Colonic mucosa (tissue), 4 donors: ENCODE results near the gene PFKP. TPM values are rescaled to one million over a fixed set of nuclear protein-coding genes. Genes with fewer than 3 reads are reported as not detected.

Source experiments
- DNase-seq: peaks from one replicate; pipeline ENCODE4 v3.0.0-alpha.2; 2020
- H3K27ac ChIP-seq: fragments of 200-600 bp; one replicate; pipeline ENCODE4 v1.8.0; 2021
- H3K27me3 ChIP-seq: fragments of 200-600 bp; one replicate; pipeline ENCODE4 v1.8.0; 2021
- H3K36me3 ChIP-seq: fragments of 200-600 bp; one replicate; pipeline ENCODE4 v1.8.0; 2021
- H3K4me1 ChIP-seq: fragments of 200-600 bp; one replicate; pipeline ENCODE4 v1.8.0; 2021; ENCODE audit warnings: mild to moderate bottlenecking
- H3K4me3 ChIP-seq: fragments of 200-600 bp; one replicate; pipeline ENCODE4 v1.8.0; 2021
- H3K9ac ChIP-seq, 2 donors: one replicate each; pipeline ENCODE4 v1.7.0; 2013; ENCODE audit warnings: control low read depth in 2 of 2, low read depth in 2 of 2, low read length in 2 of 2
- H3K9me3 ChIP-seq: fragments of 200-600 bp; one replicate; pipeline ENCODE4 v1.8.0; 2021
- CTCF ChIP-seq: fragments of 200-600 bp; IDR thresholded peaks from one replicate; pipeline ENCODE4 v1.8.0; 2022; ENCODE audit warnings: antibody characterized with exemption, mild to moderate bottlenecking
- intact Hi-C: fragments of 100-400 bp; cut with DNase I; formaldehyde crosslinking; loops from one replicate; pipeline ENCODE4 v1.14.1; 2022
- total RNA-seq, 2 donors: library from RNA; stranded (reverse); fragmentation: NEBNext Ultra II Directional in 1 of 2; extraction: Animal tissue kit (Norgen Biotek cat#: 25700) in 1 of 2; gene quantifications; one replicate each; pipeline ENCODE4 v1.2.1, GENCODE V29; 2021
- donor health status: healthy.
- donor health status: DM: no; HTN: no; CAD: no.
- donor health status: DM: no; HTN: no; CAD: no.

Gene PFKP
- total RNA-seq, 2 donors from 2014 or later = 134 to 209 TPM

DNA sequence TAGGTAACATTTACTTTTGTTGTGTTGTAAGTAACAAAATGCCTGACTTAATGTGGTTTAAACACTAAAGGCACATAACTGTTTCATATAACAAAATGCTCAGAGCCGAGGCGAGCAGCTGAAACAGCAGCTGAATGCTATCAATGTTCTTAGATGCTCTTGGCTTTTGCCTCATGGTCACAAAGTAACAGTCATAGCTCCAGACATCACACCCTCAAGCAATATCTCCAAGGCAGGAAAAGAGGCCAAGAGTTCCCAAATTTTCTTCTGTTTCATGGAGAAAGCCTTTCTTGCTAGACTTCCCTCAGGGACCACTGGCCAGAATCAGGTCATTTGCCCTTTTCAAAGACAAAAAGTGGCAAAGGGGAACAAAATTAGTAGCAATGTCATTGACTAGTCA lies 43.5 kb upstream of the PFKP start:
- intact Hi-C loops = no loop called here
- no peak for TF ChIP-seq CTCF
- no peak for DNase-seq
- Histone ChIP-seq H3K9ac (no peak overlapping the region), H3K9me3 (no peaks in the 10 kb centered on the region), H3K27me3 (no peaks in the 10 kb centered on the region), H3K4me1 (no peaks in the 10 kb centered on the region), H3K36me3 (no peaks in the 10 kb centered on the region), H3K4me3 (no peak overlapping the region), H3K27ac (no peak overlapping the region)

DNA sequence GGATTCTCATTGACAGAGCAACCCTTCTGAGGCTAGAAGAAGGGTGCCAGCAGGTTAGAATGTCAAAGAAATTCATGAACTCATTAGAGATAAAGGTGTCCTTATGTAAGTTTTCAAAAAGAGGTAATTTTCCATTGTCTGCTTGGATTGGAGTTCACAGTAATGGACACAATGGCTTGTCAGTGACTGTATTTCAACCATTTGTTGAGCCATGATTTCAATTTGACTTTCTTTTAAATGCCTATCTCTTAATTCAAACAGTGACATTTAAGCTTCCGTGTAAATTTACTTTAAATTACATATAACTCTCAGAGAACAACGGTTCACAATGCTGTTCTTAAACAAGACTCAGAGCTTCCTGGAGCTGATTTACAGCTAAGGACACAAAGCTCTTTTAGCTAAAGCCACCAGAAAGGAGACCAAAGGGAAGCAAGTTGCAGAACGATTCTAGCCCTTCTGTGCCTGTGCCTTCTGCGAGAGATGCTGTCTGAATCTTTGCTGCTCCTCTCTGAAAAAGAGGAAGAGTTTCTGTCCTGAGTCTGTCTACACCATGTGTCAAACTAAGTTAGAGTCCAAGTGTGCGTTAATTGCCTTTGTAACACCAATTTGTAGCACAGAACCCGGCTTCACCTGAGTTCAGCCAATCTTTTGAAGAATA lies 42.2 kb upstream of the PFKP start:
- H3K36me3 ChIP-seq = no peaks in the 10 kb centered on the region
- intact Hi-C loops = no loop called here
- no peak overlapping the region for H3K27ac ChIP-seq
- H3K4me1 ChIP-seq = no peaks in the 10 kb centered on the region
- no peaks in the 10 kb centered on the region for H3K9me3 ChIP-seq
- no peak overlapping the region for H3K4me3 ChIP-seq
- no peak for TF ChIP-seq CTCF
- no peaks in the 10 kb centered on the region for H3K27me3 ChIP-seq
- no peak overlapping the region for H3K9ac ChIP-seq
- no peak for DNase-seq

DNA sequence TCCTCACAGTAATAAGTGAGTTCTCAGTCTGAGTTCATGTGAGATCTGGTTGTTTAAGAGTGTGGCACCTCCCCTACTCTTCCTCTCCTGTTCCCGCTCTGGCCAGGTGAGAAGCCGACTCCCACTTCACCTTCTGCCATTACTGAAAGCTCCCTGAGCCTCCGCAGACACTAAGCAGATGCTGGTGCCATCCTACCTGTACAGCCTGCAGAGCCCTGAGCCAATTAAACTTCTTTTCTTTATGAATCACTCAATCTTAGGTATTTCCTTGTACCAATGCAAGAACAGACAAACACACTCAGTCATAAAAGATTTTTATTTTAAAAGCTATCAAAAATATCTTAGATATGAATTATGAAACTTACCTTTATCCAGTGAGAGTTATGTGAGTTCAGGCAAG lies 39.5 kb upstream of the PFKP start:
- TF ChIP-seq CTCF = no peak
- no peak overlapping the region for H3K9ac ChIP-seq
- H3K36me3 ChIP-seq = no peaks in the 10 kb centered on the region
- no peaks in the 10 kb centered on the region for H3K27me3 ChIP-seq
- no peaks in the 10 kb centered on the region for H3K4me1 ChIP-seq
- intact Hi-C loops = no loop called here
- no peak overlapping the region for H3K4me3 ChIP-seq
- DNase-seq = no peak
- no peaks in the 10 kb centered on the region for H3K9me3 ChIP-seq
- H3K27ac ChIP-seq = no peak overlapping the region

GRCh38 chr10:3028441-3028840 lies 38.9 kb upstream of the PFKP start:
- Histone ChIP-seq H3K4me1 (no peaks in the 10 kb centered on the region), H3K27ac (no peak overlapping the region), H3K9me3 (no peaks in the 10 kb centered on the region), H3K27me3 (no peaks in the 10 kb centered on the region), H3K36me3 (no peaks in the 10 kb centered on the region), H3K4me3 (no peak overlapping the region), H3K9ac (no peak overlapping the region)
- TF ChIP-seq CTCF = no peak
- DNase-seq = no peak
- intact Hi-C loops = no loop called here

DNA sequence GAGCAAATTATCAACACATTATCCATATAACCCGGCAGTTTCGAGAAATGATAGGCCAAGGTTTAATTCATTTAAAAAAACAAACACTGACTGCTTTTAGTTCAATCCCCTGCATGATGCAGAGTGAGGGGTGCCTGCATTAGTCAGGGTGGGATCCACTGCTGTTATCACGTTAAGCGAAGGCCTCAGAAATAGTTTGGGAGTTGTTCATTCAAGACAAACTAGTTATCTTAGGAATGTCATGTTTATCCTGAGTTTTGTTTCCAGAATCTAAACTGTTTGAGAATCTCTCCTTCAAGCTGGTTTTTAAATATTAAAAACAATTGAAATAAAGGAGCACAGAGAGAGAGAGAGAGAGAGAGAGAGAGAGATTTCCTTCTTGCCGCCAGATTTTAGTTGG lies 36.6 kb upstream of the PFKP start:
- DNase-seq = no peak
- Histone ChIP-seq H3K27ac (no peak overlapping the region), H3K9me3 (no peaks in the 10 kb centered on the region), H3K4me1 (no peaks in the 10 kb centered on the region), H3K36me3 (no peaks in the 10 kb centered on the region), H3K9ac (no peak overlapping the region), H3K27me3 (no peaks in the 10 kb centered on the region), H3K4me3 (no peak overlapping the region)
- intact Hi-C loops = no loop called here
- TF ChIP-seq CTCF = no peak
